Calu3 (cell line): ENCODE data around the gene WASF2. TPM values are rescaled to one million over a fixed set of nuclear protein-coding genes. Genes with fewer than 3 reads are reported as not detected.
"Not testable (repeated sequence)": the region's sequence is repeated elsewhere in the genome, so short reads cannot be mapped to it uniquely, and the experiment has no call there.

Experiments used
- BruUV-seq: library from RNA; stranded (reverse); fragments of 400-500 nt; replicated peaks from 2 replicates; lab custom pipeline; 2021; lab: Mats Ljungman, UMichigan
- CTCF ChIA-PET: fragments of 300-600 bp; sonication (Branson Sonifier 250); formaldehyde crosslinking; loops from one replicate; lab custom pipeline; 2022; ENCODE audit warnings: antibody characterized with exemption; lab: Charles Lee
- DNase-seq: peaks from one replicate; pipeline ENCODE4 v3.0.0; 2022
- H3K27ac Mint-ChIP-seq: one replicate; pipeline ENCODE4 v1.8.0; 2022; ENCODE audit warnings: mixed read lengths; ENCODE audit not compliant: unreplicated experiment
- H3K27me3 Mint-ChIP-seq: one replicate; pipeline ENCODE4 v1.8.0; 2022; ENCODE audit warnings: mixed read lengths; ENCODE audit not compliant: unreplicated experiment
- H3K36me3 Mint-ChIP-seq: one replicate; pipeline ENCODE4 v1.8.0; 2022; ENCODE audit warnings: mild to moderate bottlenecking, moderate library complexity, mixed read lengths; ENCODE audit not compliant: insufficient read depth, unreplicated experiment
- H3K4me1 Mint-ChIP-seq: one replicate; pipeline ENCODE4 v1.8.0; 2022; ENCODE audit warnings: mild to moderate bottlenecking, low read depth, mixed read lengths; ENCODE audit not compliant: unreplicated experiment
- H3K4me3 Mint-ChIP-seq: one replicate; pipeline ENCODE4 v1.8.0; 2022; ENCODE audit warnings: mild to moderate bottlenecking, low read depth, moderate library complexity, mixed read lengths; ENCODE audit not compliant: unreplicated experiment
- H3K9me3 Mint-ChIP-seq: one replicate; pipeline ENCODE4 v1.8.0; 2022; ENCODE audit warnings: low read depth, mixed read lengths; ENCODE audit not compliant: unreplicated experiment
- CTCF ChIP-seq: fragments of 200-600 bp; IDR thresholded peaks from one replicate; pipeline ENCODE4 v1.8.0; 2022; ENCODE audit warnings: antibody characterized with exemption; ENCODE audit not compliant: unreplicated experiment
- intact Hi-C: fragments of 100-400 bp; cut with micrococcal nuclease; formaldehyde crosslinking; loops from one replicate; pipeline ENCODE4 v1.10.0; 2022; ENCODE audit not compliant: unreplicated experiment
- total RNA-seq: library from RNA; stranded (reverse); gene quantifications from 2 replicates; pipeline ENCODE4 v1.2.3, GENCODE V29; 2022

WASF2 gene
- total RNA-seq, 1 experiment from 2014 or later = 79.5 TPM

GRCh38 chr1:27503844-27504587 is 14.0 kb upstream of the WASF2 start:
- TF ChIP-seq CTCF = no peak
- no peaks in the 10 kb centered on the region for H3K9me3 Mint-ChIP-seq
- no TSS peak for BruUV-seq
- no peak for DNase-seq
- no peaks in the 10 kb centered on the region for H3K27me3 Mint-ChIP-seq
- no peaks in the 10 kb centered on the region for H3K36me3 Mint-ChIP-seq
- H3K27ac Mint-ChIP-seq = no peak overlapping the region
- intact Hi-C loops = no loop called here
- no peak overlapping the region for H3K4me3 Mint-ChIP-seq
- no peaks in the 10 kb centered on the region for H3K4me1 Mint-ChIP-seq
- CTCF ChIA-PET = interaction anchor here (0.5 kb wide), 1 partner anchor 373 kb away, joined by 3 read pairs; no protein-coding TSS in a partner anchor

- H3K36me3 Mint-ChIP-seq = no peaks in the 10 kb centered on the region
- no peaks in the 10 kb centered on the region for H3K27me3 Mint-ChIP-seq
- CTCF ChIA-PET = no interaction called here
- peak overlapping the region; percentile 66 for H3K27ac Mint-ChIP-seq
- no TSS peak for BruUV-seq
- H3K9me3 Mint-ChIP-seq = no peaks in the 10 kb centered on the region
- DNase-seq = no peak
- no peak overlapping the region for H3K4me3 Mint-ChIP-seq
- TF ChIP-seq CTCF = no peak
- H3K4me1 Mint-ChIP-seq = no peaks in the 10 kb centered on the region
- intact Hi-C loops = no loop called here
Observed at GRCh38 chr1:27503033-27503432, 13.1 kb upstream of the WASF2 start.

- H3K27me3 Mint-ChIP-seq, H3K36me3 Mint-ChIP-seq, H3K9me3 Mint-ChIP-seq, CTCF ChIA-PET, H3K4me3 Mint-ChIP-seq, H3K4me1 Mint-ChIP-seq, H3K27ac Mint-ChIP-seq, intact Hi-C loops, DNase-seq, BruUV-seq: not testable (repeated sequence)
Observed at GRCh38 chr1:27501159-27501558, 11.2 kb upstream of the WASF2 start.

- H3K9me3 Mint-ChIP-seq = no peaks in the 10 kb centered on the region
- H3K27me3 Mint-ChIP-seq = no peaks in the 10 kb centered on the region
- peaks cover 8% of the 10 kb centered on the region for H3K4me1 Mint-ChIP-seq
- intact Hi-C loops = no loop called here
- CTCF ChIA-PET = interaction anchor here (2.2 kb wide), 1 partner anchor 9 kb away, joined by 6 read pairs; the partner anchor contains the start of gene WASF2
- no peak overlapping the region for H3K4me3 Mint-ChIP-seq
- no peak overlapping the region for H3K27ac Mint-ChIP-seq
- H3K36me3 Mint-ChIP-seq = peaks cover 5% of the 10 kb centered on the region
- TF ChIP-seq CTCF = no peak
- no TSS peak for BruUV-seq
- DNase-seq = no peak
Observed at GRCh38 chr1:27499142-27499541, 9.2 kb upstream of the WASF2 start.
